CD4-positive, alpha-beta T cell (primary cell): ENCODE measurements around the gene MYH10. TPM values are rescaled to one million over a fixed set of nuclear protein-coding genes. Genes with fewer than 3 reads are reported as not detected.

Source experiments
- ATAC-seq: fragments of 200-7000 bp; cut with Tn5 transposase; one replicate; pipeline ENCODE4 v1.10.0; 2022; ENCODE audit warnings: mild to moderate bottlenecking; ENCODE audit not compliant: poor library complexity
- CTCF ChIA-PET: fragments of 350-600 bp; sonication (Branson Sonifier 250); formaldehyde crosslinking; loops from one replicate; lab custom pipeline; 2021; ENCODE audit warnings: antibody characterized with exemption, inconsistent platforms; lab: Charles Lee
- POLR2A ChIA-PET: fragments of 350-600 bp; sonication (Branson Sonifier 250); formaldehyde crosslinking; loops from one replicate; lab custom pipeline; 2021; ENCODE audit warnings: antibody characterized with exemption, inconsistent platforms; lab: Charles Lee
- DNase-seq, 14 experiments: peaks; one replicate each; pipeline ENCODE4 v3.0.0-alpha.2; 2013 to 2020; ENCODE audit warnings: mixed read lengths in 2 of 14
- H3K27ac ChIP-seq, 2 donors: one replicate each; pipeline versions ENCODE4 v1.5.1 to v1.7.0; 2013; ENCODE audit warnings: low read length in 2 of 2, low read depth in 1 of 2, mild to moderate bottlenecking in 1 of 2
- H3K27me3 ChIP-seq, 2 experiments: 1 replicate in 1 of 2; 2 replicates in 1 of 2; pipeline versions ENCODE4 v1.6.1 to v1.7.0; 2013; ENCODE audit warnings: low read length in 2 of 2, control low read depth in 1 of 2, mild to moderate bottlenecking in 1 of 2, moderate library complexity in 1 of 2; ENCODE audit not compliant: insufficient read depth in 2 of 2, control insufficient read depth in 1 of 2
- H3K36me3 ChIP-seq: one replicate; pipeline ENCODE4 v1.6.1; 2013; ENCODE audit warnings: low read length, control low read depth; ENCODE audit not compliant: insufficient read depth
- H3K4me1 ChIP-seq: one replicate; pipeline ENCODE4 v1.6.1; 2013; ENCODE audit warnings: low read length, control low read depth; ENCODE audit not compliant: insufficient read depth
- H3K4me3 ChIP-seq: one replicate; pipeline ENCODE4 v1.5.1; 2013; ENCODE audit warnings: mild to moderate bottlenecking, low read length, moderate library complexity
- H3K9me3 ChIP-seq, 2 experiments: 1 replicate in 1 of 2; 2 replicates in 1 of 2; pipeline versions ENCODE4 v1.6.1 to v1.7.0; 2013; ENCODE audit warnings: low read length in 2 of 2, mild to moderate bottlenecking in 2 of 2, control low read depth in 1 of 2, moderate library complexity in 1 of 2; ENCODE audit not compliant: control insufficient read depth in 1 of 2, insufficient read depth in 1 of 2
- H3K27ac Mint-ChIP-seq: one replicate; pipeline ENCODE4 v1.8.0; 2020; ENCODE audit warnings: mixed read lengths
- H3K27me3 Mint-ChIP-seq: one replicate; pipeline ENCODE4 v1.8.0; 2021; ENCODE audit warnings: mixed read lengths
- H3K36me3 Mint-ChIP-seq: one replicate; pipeline ENCODE4 v1.8.0; 2021; ENCODE audit warnings: low read depth, mixed read lengths
- H3K4me1 Mint-ChIP-seq: one replicate; pipeline ENCODE4 v1.8.0; 2021; ENCODE audit warnings: low read depth, mixed read lengths
- H3K4me3 Mint-ChIP-seq: one replicate; pipeline ENCODE4 v1.8.0; 2020; ENCODE audit warnings: mild to moderate bottlenecking, mixed read lengths
- H3K9me3 Mint-ChIP-seq: one replicate; pipeline ENCODE4 v1.8.0; 2020; ENCODE audit warnings: mixed read lengths
- intact Hi-C, 2 experiments: fragments of 100-400 bp; cut with DNase I in 1 of 2; cut with micrococcal nuclease in 1 of 2; formaldehyde crosslinking; loops; one replicate each; pipeline versions ENCODE4 v1.15.1 to v1.9.0; 2023 to 2025; cut with DNase I, micrococcal nuclease
- total RNA-seq, 174 experiments: library from RNA in 2 of 174; stranded (reverse) in 2 of 174; gene quantifications; one replicate each; pipeline ENCODE4 v1.2.3 and lab custom pipeline; 2021 to 2026
- TF ChIP-seq, protein P1 (sequence below): fragments of 200-600 bp; IDR thresholded peaks from one replicate; pipeline ENCODE4 v1.8.0; 2022; ENCODE audit warnings: antibody characterized with exemption, mild to moderate bottlenecking

Gene MYH10
- total RNA-seq, 2 experiments from 2014 or later = 1.5 to 1.9 TPM

DNA sequence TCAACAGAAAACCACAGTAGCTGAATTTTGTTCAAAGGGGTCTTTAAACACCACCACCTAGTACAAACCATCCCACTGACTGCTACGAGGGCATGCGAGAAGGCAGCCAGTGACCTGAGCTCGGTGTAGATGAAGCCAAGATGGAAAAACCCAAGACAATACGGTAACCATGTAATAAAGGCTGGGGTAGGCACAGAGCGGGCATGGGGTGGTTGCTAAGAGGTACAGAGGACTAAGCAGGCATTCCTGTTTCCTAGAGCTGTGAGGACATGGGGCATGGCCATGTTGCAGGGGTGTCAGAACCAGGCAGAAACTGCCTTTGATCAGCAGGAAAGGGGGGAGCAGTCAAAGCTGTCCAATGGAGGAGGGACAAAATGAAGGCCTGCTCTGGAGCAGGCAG, 142.8 kb downstream of the MYH10 start:
- Mint-ChIP-seq H3K4me3 (no peak overlapping the region), H3K4me1 (no peaks in the 10 kb centered on the region), H3K9me3 (peaks cover 6% of the 10 kb centered on the region), H3K36me3 (peaks cover 64% of the 10 kb centered on the region), H3K27ac (no peak overlapping the region), H3K27me3 (no peaks in the 10 kb centered on the region)
- POLR2A ChIA-PET = no interaction called here
- CTCF ChIA-PET = no interaction called here
- DNase-seq = no peak
- Histone ChIP-seq H3K27ac (no peak overlapping the region), H3K36me3 (no peaks in the 10 kb centered on the region), H3K4me1 (no peaks in the 10 kb centered on the region), H3K4me3 (no peak overlapping the region), H3K27me3 (no peaks in the 10 kb centered on the region), H3K9me3 (peaks cover 11 to 27% of the 10 kb centered on the region in 2 experiments)
- intact Hi-C loops = no loop called here
- TF ChIP-seq, protein P1, sequence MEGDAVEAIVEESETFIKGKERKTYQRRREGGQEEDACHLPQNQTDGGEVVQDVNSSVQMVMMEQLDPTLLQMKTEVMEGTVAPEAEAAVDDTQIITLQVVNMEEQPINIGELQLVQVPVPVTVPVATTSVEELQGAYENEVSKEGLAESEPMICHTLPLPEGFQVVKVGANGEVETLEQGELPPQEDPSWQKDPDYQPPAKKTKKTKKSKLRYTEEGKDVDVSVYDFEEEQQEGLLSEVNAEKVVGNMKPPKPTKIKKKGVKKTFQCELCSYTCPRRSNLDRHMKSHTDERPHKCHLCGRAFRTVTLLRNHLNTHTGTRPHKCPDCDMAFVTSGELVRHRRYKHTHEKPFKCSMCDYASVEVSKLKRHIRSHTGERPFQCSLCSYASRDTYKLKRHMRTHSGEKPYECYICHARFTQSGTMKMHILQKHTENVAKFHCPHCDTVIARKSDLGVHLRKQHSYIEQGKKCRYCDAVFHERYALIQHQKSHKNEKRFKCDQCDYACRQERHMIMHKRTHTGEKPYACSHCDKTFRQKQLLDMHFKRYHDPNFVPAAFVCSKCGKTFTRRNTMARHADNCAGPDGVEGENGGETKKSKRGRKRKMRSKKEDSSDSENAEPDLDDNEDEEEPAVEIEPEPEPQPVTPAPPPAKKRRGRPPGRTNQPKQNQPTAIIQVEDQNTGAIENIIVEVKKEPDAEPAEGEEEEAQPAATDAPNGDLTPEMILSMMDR = no peak
- ATAC-seq = no peak

- Mint-ChIP-seq H3K27me3 (no peaks in the 10 kb centered on the region), H3K4me1 (no peaks in the 10 kb centered on the region), H3K36me3 (peaks cover 70% of the 10 kb centered on the region), H3K27ac (no peak overlapping the region), H3K4me3 (no peak overlapping the region), H3K9me3 (peaks cover 6% of the 10 kb centered on the region)
- H3K9me3 ChIP-seq = peaks cover 11 to 27% of the 10 kb centered on the region in 2 experiments
- ATAC-seq (no peak), DNase-seq (no peak)
- no peak overlapping the region for H3K4me3 ChIP-seq
- TF ChIP-seq, protein P1 = no peak
- ChIA-PET POLR2A (no interaction called here), CTCF (no interaction called here)
- H3K27ac ChIP-seq = no peak overlapping the region
- peaks cover under 1% of the 10 kb centered on the region for H3K36me3 ChIP-seq
- H3K4me1 ChIP-seq = no peaks in the 10 kb centered on the region
- intact Hi-C loops = no loop called here
- H3K27me3 ChIP-seq = no peaks in the 10 kb centered on the region
These were observed 143.3 kb downstream of the MYH10 start for GRCh38 chr17:8487130-8487645.

- Mint-ChIP-seq H3K9me3 (peaks cover 6% of the 10 kb centered on the region), H3K27ac (no peak overlapping the region), H3K36me3 (peaks cover 74% of the 10 kb centered on the region), H3K4me1 (no peaks in the 10 kb centered on the region), H3K4me3 (no peak overlapping the region), H3K27me3 (no peaks in the 10 kb centered on the region)
- H3K27ac ChIP-seq = no peak overlapping the region
- ChIA-PET POLR2A (no interaction called here), CTCF (interaction anchor here (1.0 kb wide), 1 partner anchor 46 kb away, joined by 3 read pairs; no protein-coding TSS in a partner anchor)
- TF ChIP-seq, protein P1 = no peak
- H3K4me1 ChIP-seq = no peaks in the 10 kb centered on the region
- H3K4me3 ChIP-seq = no peak overlapping the region
- ATAC-seq (no peak), DNase-seq (no peak)
- H3K36me3 ChIP-seq = peaks cover 14% of the 10 kb centered on the region
- H3K27me3 ChIP-seq = no peaks in the 10 kb centered on the region
- peaks cover 11 to 28% of the 10 kb centered on the region in 2 experiments for H3K9me3 ChIP-seq
- intact Hi-C loops = no loop called here
These were observed 145.0 kb downstream of the MYH10 start for GRCh38 chr17:8485491-8485890.
